ENCODE data around the gene ANKS3. TPM values are rescaled to one million over a fixed set of nuclear protein-coding genes. Genes with fewer than 3 reads are reported as not detected.
"Not testable (repeated sequence)": the region's sequence is repeated elsewhere in the genome, so short reads cannot be mapped to it uniquely, and the experiment has no call there.

Gene ANKS3
- polyA plus RNA-seq, 2 of the 4 experiments (the other 2 are of a cell fraction): 22.7 to 27.1 TPM

GRCh38 chr16:4651827-4652226 is 82.2 kb downstream of the ANKS3 start:
- ATAC-seq (no peak), FAIRE-seq (no peak), DNase-seq (ENCODE audit: low read depth in 1 of 2, low spot score in 1 of 2) (no peak)
- Histone ChIP-seq H3K4me3 (no peak overlapping the region), H3K4me1 (peaks cover 32% of the 10 kb centered on the region), H3K9me3 (no peaks in the 10 kb centered on the region), H3K27ac (no peak overlapping the region), H3K4me2 (no peak overlapping the region)
- WGBS (ENCODE audit: missing lambda C conversion rate): 91% methylated on average over 13 of the region's 13 CpGs
- ChIA-PET POLR2A (no interaction called here), CTCF (interaction anchor here (0.8 to 3.7 kb wide), 8 partner anchors 9 to 66 kb away, joined by 3 to 24 read pairs (median 6); no protein-coding TSS in a partner anchor)
- no peak for TF ChIP-seq ZC3H11A (IDR thresholded peaks at IDR 0.05)
- no peak for TF ChIP-seq MAFK (IDR thresholded peaks at IDR 0.05; ENCODE audit: partially characterized antibody)
- no peak for TF ChIP-seq RARB (CRISPR knock-in tag; IDR thresholded peaks at IDR 0.05)
- TF ChIP-seq ESRRA (IDR thresholded peaks at IDR 0.05; ENCODE audit: borderline replicate concordance, low read length): no peak
- no peak for TF ChIP-seq PBX3 (IDR thresholded peaks at IDR 0.05)
- TF ChIP-seq FOXS1 (CRISPR knock-in tag; IDR thresholded peaks at IDR 0.05): no peak
- no peak for TF ChIP-seq HOXB13 (CRISPR knock-in tag; IDR thresholded peaks at IDR 0.05; ENCODE audit: low read depth)
- TF ChIP-seq HOXB5 (CRISPR knock-in tag; IDR thresholded peaks at IDR 0.05): no peak
- TF ChIP-seq FOSL2 (IDR thresholded peaks at IDR 0.05): no peak
- TF ChIP-seq FOSL2 (CRISPR knock-in tag; IDR thresholded peaks at IDR 0.05): no peak
- TF ChIP-seq ATOH8 (CRISPR knock-in tag; IDR thresholded peaks at IDR 0.05; ENCODE audit: low read depth): no peak
- no peak for TF ChIP-seq PHF8 (IDR thresholded peaks at IDR 0.05; ENCODE audit: borderline replicate concordance, low read depth)
- TF ChIP-seq TP53 (CRISPR knock-in tag; IDR thresholded peaks at IDR 0.05): no peak
- no peak for TF ChIP-seq EHMT2 (IDR thresholded peaks at IDR 0.05; ENCODE audit: low read depth)
- TF ChIP-seq SREBF2 (IDR thresholded peaks at IDR 0.05): no peak
- no peak for TF ChIP-seq HES2 (IDR thresholded peaks at IDR 0.05)
- TF ChIP-seq E2F6 (IDR thresholded peaks at IDR 0.05; ENCODE audit: borderline replicate concordance, low read depth): no peak
- TF ChIP-seq CTCF (IDR thresholded peaks at IDR 0.05): no peak

GRCh38 chr16:4650443-4651074 is 83.5 kb downstream of the ANKS3 start:
- H3K4me3 ChIP-seq, POLR2A ChIA-PET, FAIRE-seq, H3K4me2 ChIP-seq, H3K9me3 ChIP-seq, H3K27ac ChIP-seq: not testable (repeated sequence)
- ATAC-seq: peak; percentile 75 to 87
- peak; percentile 84 to 89 for DNase-seq (ENCODE audit: low read depth in 1 of 2, low spot score in 1 of 2)
- CTCF ChIA-PET: interaction anchor here (0.6 to 3.7 kb wide), 34 partner anchors 8 to 324 kb away, joined by 3 to 24 read pairs (median 4); partner anchors contain the start of gene MGRN1
- H3K4me1 ChIP-seq: peaks cover 32% of the 10 kb centered on the region
- 79% methylated on average over 14 of the region's 15 CpGs for WGBS (ENCODE audit: missing lambda C conversion rate)
- peak; percentile 99 for TF ChIP-seq BHLHE40 (IDR thresholded peaks at IDR 0.05; ENCODE audit: low read depth, low read length)
- peak; percentile 86 for TF ChIP-seq MAX (IDR thresholded peaks at IDR 0.05)
- TF ChIP-seq ESRRA (IDR thresholded peaks at IDR 0.05; ENCODE audit: borderline replicate concordance, low read length): 0 out of 2 replicates have a peak, but pooled peaks have one; percentile 20
- peak; percentile 78 for TF ChIP-seq USF2 (IDR thresholded peaks at IDR 0.05)
- peak; percentile 41; the same call in 1 of the 2 replicates for TF ChIP-seq MYC (IDR thresholded peaks at IDR 0.05; ENCODE audit: borderline replicate concordance, low read length)
- peak; percentile 29 to 45; a peak in 2 of 5 replicates for TF ChIP-seq RAD21 (conservative IDR thresholded peaks at IDR 0.05 in 1 of 2, IDR thresholded peaks at IDR 0.05 in 1 of 2)
- TF ChIP-seq E2F6 (IDR thresholded peaks at IDR 0.05; ENCODE audit: borderline replicate concordance, low read depth): peak; percentile 34; the same call in 1 of the 2 replicates
- peak; percentile 70 for TF ChIP-seq CTCF (IDR thresholded peaks at IDR 0.05)

Measured in A549 (cell line).